HG02571 (cell line): ENCODE measurements around the gene FAM72B.
"Not testable (repeated sequence)": the region's sequence is repeated elsewhere in the genome, so short reads cannot be mapped to it uniquely, and the experiment has no call there.

ENCODE experiments used
- ATAC-seq: cut with Tn5 transposase; IDR thresholded peaks from one replicate; pipeline ENCODE4 v1.9.1; 2021; ENCODE audit warnings: mild to moderate bottlenecking, moderate library complexity; ENCODE audit not compliant: unreplicated experiment

Gene FAM72B

DNA sequence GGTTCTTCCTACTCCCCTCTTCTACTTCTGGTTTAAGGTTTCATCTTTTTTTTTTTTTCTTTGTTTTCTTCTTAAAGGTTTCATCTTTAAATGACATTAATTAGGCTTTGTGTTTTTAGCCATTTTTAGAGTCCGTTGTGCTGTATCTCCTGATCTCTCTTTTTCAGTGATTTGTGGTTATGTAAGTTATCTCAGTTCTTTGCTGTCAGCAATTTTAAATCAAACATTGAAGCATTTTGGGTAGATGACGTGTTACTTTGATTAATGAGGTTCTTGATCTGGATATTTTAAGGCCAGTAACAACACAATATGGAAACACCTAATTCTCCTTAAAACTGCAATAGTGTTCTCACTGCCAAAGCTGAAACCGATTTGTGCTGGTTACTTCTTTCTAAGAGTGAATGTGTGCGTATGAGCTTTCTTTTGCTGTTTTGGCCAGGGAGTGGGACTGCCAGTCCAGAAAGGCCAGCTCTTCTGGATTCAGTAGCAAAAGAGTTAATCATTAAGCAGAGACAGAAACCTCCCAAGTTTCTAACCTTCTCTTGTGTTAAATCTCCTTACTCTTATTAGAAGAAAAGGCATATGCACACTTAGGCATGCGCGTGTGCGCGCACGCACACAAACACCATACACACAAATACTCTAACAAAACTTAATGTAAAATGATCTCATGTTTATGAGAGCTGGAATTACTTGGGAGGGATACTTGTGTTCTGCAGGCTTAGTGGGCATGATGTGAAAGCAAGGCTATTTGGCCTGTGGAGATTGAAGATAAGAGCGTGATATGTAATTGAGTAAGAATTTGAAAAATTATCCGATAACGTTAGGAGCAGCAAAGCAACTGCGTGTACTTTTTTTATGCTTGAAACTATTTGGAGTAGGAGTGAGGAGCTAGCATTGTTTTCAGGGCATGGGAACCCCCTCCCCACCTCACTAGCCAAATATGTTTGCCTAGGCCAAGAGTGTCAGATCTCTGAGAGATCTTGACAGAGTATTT, 17.1 kb upstream of the FAM72B start:
- ATAC-seq: not testable (repeated sequence)

DNA sequence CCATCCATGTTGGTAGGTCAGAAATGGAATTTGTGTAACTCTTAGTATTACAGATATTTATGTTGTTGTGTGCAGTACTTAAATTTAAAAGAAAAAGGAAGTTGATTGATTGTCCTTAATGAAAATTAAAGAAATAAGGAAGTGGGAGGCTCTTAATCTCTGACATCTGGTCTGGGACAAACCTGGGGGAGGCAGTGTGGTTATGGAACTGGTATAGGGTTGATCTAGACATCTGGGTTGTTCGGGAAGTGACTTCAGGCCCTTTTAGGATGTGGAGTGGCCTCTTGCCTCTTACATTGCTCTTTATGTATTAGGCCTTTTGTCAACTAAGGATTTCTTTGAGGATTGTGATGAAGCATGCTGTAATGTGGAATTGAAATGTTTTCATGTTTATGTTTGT, 16.1 kb upstream of the FAM72B start:
- ATAC-seq: not testable (repeated sequence)

DNA sequence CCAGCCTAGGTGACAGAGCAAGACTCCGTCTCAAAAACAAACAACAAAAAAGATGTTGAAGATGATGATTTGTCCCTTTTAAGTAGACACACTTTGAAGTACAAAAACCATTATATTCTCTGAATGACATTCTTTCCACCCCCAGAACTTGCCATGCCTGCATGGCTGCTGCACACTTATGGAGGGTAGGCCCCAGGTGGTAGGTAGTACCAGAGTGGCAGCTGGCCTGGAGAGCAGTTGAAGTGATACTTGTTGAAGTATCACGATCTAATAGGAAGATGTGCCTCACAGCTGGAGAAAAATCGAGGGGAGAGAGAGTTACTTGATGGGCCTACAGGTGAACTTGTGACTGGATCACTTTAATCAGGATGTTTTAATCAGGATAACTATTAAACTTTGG, 15.6 kb upstream of the FAM72B start:
- ATAC-seq: not testable (repeated sequence)

DNA sequence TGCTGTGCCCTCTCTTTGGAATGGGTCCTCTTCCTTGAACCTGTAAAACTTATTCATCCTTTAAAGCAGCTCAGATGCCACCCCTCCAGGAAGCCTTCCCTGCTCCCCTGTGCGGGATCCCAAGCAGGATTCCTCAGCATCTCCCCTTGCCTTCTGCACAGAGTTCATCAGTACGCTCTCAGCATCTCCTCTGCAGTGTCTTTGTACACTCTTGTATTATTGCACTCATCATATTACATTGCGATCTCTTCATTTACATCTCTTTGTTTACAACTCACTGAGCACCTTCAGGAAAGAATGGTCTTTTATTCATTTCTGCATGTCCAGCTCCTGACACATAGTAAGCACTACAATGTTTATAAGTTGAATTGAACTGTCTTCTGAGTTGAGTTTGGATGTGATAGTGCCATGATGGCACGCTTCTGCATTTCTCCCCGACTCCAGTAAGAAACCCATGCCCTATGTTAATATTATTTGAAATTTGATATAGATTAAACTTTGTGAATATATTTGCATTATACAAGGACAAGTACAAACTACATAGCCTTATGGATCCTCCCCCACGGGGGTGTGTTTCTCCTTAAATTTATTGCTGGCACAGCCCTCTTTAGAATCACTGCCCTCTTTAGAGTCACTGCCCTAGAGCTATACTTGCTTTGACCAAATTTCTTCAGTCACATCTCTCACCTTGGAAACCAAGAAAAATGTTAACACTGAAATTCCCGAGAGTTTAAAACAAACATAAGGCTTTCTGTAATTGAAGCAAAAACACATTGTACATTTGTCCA, 13.1 kb upstream of the FAM72B start:
- not testable (repeated sequence) for ATAC-seq

DNA sequence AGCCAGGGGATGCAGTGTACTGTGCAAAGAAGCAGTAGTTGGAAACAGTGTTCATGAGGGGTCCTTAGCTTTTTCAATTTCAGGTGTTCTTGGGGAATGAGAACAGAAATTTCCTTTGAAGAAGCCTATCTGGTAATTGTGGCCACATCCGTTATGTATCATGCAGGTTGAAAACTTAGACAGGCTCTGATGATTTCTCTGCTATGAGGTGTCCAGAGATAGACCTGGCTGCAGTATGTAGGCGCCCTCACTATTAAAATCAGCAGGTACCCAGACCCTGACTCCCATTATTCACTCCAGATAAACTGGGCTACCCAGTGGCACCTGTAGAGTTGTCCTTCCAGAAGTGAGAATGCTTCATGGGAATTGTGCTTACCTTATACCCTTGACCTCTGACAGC, 8.4 kb upstream of the FAM72B start:
- ATAC-seq: not testable (repeated sequence)

DNA sequence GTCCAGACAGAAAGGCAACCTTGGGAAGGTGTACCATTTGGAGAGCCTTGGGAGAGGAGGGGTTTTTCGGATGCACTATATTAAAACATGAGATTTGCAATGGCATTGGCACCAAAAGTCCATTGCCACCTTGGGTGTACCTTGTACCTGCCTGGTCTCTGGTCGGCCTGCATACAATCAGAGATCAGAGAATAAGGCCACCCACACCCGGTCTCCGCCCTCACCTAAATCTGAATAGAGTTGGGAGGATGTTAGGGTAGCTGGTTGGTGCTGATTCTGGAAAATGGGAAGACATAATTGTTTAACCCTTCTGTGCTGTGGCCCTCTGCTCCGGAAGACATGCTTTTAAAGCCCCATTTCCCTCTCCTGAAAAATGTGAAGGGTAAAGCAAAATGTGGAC, 3.8 kb upstream of the FAM72B start:
- ATAC-seq: not testable (repeated sequence)

DNA sequence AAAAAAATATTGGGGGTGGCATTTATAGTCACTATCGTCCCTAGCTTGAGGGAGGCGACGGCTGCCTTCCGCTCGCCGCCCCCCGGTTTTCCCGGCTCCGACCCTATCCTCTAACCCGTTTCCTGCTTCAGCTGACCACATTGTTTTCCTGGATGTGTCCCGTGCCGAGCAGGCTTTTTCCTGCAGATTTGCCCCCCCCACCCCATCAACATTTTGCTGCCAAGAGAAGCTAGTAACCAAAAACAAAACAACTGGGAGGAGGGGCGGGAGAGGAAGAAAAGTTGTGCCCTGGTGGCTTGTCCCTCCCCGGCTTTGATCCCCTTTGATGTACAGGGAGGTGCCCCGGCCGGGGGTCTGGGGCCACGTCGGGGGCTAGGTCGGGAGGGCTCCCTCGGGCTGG, 2.1 kb upstream of the FAM72B start:
- not testable (repeated sequence) for ATAC-seq

DNA sequence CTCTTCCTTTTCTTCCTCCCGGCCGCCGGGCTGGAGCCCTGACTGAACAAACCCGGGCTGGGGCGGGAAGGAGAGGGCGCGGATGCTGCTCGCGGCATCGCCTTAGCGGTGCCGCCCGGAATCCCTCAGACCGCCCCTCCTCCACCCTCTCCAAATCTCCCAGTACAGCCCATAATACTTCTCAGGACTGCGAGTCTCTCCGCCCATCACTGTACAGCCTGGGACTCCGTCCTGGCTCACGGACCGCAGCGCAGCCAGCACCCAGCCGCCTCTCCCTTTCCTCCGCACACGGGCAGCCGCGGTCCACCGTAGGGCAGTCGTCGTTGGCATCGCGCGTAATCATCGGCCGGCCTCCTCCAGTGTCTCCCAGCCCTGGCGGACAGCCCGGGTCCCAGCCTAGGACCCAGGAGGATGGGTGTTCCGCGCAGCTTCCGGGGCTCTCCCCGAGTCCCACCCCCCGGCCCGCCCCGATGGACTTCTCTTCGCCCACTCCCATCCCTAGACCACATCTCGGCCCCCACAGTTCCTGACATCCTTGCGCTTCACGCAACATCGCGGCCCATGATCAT, 1.1 kb upstream of the FAM72B start:
- ATAC-seq: not testable (repeated sequence)

DNA sequence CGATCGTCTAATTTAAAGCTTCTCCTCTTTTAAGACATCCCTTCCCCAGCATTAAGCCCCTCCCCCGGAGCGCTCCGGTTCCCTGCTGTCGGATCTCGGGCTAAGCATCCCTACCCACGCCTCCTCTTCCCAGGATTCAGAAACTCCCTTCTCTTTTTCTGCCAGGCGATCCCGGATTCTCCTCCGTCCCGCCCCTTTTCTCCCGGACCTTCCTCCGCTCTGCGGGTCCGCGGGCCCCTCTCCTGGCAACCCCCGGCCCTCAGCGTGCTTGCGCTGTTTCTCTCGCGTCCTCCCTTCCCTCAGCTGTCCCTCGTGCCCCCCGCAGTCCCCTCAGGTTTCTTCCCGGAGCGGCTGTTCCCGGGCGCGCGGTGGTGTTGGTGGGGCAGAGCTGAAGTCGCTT, 273 bp downstream of the FAM72B start:
- not testable (repeated sequence) for ATAC-seq

DNA sequence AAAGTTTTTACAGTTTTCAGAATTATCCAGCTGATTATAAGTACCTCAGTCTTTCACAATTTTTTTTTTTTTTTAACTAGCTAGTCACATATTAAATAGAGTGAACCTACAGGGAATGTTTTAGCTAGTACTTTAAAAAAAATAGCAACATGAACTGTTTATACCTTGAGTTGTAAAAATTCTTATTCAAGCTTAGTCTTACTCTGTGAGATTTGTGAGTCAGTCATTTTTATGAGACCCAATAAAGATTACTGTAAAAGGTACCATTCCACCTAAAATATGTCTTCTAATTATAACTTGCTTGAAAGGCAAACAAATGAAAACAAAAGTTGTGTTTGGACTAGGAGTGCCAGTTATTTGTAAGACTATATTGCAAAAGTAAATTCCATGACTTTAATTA, 5.9 kb downstream of the FAM72B start:
- ATAC-seq: not testable (repeated sequence)

DNA sequence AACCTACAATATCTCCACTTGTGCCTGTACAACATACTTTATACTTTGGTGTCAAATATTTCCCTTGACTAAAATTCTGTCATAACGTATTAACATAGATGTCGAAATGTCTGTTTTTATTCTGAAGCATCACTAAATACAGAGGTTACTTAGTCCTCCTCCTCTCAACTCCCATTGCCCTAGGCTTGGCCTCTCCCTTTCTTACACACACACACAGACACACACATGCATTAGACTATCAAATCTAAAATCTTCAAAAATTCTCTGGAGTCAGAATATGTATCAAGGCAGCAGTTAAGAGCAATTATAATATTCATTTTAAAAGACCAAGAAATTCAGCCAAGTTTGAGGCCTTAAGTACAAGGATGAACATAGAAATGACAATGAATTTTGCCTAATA, 7.5 kb downstream of the FAM72B start:
- not testable (repeated sequence) for ATAC-seq

DNA sequence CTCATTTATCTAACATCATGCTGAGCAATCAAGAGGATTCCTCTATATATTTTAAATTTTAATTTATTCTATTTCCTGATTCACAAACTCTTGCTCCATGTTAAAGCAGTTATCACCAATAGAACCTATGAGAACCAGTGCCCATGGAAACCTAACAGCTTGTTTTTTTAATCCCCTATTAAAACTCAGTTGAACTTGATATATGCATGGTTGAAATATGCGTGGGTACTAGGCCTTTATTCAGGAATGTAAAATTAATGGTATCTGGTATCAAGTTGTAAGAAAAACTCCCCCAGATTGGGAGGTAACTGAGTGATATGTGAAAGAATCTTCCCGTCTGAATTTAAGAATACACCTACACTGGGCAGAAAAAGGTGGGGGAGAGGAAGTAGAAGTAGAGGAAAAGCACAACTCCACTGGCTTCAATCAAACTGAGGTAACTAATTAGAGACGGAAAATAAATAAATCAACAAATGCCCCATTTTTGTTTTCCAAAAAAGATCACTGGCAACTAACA, 15.9 kb downstream of the FAM72B start:
- ATAC-seq: not testable (repeated sequence)

DNA sequence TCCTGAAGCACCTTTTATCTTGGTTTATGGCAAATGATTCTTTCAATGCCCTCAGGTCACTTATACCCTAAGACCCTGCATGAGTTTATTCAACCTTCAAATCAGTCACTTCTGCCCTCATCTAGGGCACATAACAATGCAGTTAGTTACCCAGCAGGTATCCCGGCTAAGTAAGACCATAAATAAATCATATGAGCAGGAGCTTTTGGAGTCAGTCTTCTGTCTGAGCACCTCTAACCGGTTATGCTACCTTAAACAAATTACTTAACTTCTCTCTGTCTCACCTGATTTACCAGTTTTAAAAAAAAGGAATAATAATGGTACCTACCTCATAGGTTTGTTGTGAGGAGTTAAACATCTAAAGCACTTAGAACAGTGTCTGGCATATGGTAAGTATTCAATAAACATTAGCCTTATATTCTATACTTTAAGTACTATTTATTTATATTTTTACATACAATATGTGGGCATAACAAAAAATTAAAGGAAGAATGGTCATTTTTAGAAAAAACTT, 16.9 kb downstream of the FAM72B start:
- ATAC-seq: not testable (repeated sequence)

DNA sequence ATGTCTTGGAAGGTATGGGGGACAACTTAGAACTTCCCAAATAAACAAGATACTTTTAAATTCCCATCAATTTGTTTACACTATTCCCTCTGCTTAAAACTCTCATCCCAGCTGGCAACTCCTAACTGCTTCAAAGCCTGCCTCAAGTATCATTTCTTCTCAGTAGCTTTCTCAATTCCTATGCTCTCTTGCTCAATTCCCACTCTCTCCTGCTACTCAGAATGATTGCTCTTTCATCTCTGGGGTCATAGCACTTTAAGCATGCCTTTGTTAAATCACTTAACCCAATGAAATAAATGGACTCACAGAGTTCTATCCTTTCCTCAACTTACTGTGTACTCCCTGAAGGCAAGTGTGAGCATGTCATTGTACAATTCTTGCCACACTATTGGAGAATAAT, 18.8 kb downstream of the FAM72B start:
- ATAC-seq: not testable (repeated sequence)

DNA sequence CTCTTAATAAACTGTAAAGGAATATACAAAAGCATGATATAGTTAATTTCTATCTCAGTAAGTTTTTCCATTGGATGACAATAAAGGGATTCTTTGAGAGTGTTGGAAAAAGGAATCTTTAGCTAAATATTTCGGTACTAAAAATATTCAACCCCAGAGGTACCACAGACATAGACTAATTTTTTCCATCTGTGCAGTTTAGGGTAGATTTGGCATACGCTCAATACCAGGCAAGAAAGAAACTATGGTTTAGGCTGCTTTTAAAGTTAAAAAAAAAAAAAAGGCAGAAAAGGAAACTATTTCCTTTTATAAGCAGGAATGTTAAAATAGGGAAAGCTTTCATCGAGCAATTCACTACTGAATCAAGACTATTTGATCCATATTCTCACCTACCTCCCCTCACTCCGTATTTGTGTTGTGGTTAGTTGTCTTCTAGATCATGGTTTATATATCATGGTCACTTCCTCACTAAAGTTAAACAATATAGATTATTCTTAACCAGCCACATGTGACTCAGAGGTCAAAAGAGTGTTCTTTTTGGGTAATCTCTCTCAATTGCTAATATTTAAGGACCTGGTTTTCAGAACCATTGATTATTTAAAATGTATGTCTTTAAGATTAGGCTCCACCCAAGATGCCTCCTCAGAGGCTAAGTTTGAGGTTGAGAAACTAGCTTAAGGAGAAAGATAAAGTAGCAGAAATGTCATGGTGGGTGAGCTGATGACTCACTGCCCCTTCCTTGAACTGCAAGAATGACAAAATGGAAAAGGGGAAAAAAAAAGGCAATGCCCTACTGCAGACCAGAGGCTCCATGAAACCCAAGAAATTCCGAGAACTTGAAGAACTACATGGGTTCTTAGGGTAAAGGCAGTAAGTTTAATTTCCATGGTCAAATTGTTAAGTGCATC, 20.0 kb downstream of the FAM72B start:
- ATAC-seq: not testable (repeated sequence)

DNA sequence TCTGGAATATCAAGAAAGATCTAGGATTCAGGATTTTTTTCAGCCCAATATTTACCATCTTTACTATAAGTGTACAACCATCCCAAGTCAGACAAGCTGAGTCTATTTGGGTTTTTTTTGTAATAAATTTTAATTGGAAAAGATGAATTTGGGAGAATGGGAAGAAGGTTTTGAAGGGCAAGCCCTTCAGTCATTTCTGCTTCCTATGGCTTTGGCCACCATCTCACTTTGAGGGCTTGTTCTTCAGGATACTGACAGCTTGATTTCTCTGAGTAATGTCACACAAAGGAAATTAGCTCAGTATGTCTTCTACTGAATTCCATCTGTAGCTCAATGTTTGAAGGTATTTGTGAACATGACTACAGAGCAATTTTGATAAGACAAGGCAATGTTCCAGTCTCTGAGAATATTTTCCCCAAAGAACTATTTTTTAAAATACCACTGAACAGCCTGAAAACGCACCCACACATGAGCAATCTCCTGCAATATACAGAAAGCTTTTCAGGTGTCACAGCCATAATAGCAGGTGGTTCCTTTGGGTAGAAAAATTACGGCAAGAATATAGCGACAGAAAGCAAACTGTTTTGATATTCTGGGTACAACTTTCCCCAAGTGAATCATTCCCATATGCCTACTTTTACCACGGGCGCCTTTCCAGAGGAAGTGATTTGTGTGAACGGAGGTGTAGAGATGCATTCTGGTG, 22.8 kb downstream of the FAM72B start:
- not testable (repeated sequence) for ATAC-seq

DNA sequence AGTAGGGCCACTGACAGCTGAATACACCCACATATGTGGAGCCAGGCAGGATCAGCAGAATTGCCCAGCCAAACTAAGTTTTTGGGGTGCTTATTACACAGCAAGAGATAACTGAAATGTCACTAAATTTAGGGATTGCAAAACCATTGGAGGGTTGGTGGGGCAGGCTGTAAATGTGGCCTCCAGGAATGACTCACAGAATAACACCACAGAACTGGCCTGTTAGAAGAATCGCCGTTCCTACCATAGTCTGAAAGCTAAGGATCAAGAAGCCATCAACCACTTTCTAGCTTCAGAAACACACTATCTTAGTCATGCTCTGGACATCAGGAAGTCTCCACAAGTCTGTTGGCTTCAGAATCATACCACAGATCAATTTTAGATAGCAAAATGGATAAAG, 24.0 kb downstream of the FAM72B start:
- ATAC-seq: not testable (repeated sequence)

DNA sequence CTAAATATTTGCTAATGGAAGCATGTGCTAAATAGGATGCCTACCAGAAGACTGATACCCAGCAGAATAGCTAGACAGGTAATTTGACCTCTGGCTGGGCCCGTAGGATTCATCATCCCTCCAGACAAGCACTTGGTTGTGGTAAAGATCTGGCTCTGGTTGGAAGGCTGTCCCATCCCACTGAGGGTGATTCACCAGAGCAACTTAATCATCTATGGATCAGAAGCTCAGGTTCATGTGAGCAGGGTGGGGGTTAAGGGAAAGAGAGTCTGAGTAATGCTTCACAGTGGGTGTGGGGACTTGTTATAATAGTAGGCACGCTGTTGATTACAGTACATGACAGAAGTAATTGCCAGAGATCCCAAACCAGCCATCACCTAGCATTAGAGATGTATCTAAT, 26.5 kb downstream of the FAM72B start:
- ATAC-seq: not testable (repeated sequence)

DNA sequence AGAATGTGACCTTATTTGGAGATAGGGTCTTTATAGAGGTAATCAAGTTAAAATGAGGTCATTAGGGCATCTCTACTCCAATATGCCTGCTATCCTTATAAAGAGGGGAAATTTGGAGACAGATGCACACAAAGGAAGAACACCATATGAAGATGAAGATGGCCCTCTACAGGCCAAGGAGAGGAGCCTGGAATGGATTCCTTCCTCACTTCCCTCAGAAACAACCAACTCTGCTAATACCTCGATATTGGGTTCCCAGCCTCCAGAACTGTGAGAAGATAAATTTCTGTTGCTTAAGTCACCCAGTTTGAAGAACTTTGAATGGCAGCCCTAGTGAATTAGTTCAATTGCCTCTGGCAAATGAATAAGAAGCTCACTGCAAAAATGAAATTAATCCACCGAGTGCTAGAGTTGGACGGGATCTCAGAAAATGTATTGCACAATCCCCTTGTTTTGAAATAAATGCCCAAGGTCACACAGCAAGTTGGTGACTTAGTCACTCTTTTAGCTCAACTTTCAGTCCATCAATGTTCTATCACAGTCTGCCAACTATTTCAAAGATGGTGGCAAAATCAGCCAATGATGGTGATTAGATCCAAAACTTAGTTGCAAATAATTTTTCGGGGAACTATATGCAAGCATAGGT, 27.1 kb downstream of the FAM72B start:
- not testable (repeated sequence) for ATAC-seq
